Measurements from ENCODE around the gene ILDR1. TPM values are rescaled to one million over a fixed set of nuclear protein-coding genes. Genes with fewer than 3 reads are reported as not detected.
"Not testable (repeated sequence)": the region's sequence is repeated elsewhere in the genome, so short reads cannot be mapped to it uniquely, and the experiment has no call there.

Gene ILDR1
- total RNA-seq, 1 donor from 2014 or later = 6.9 TPM

- no peak for TF ChIP-seq CTCF (IDR thresholded peaks at IDR 0.05)
- intact Hi-C loops (cut with DNase I) = no loop called here
- no peaks in the 10 kb centered on the region for H3K27me3 ChIP-seq
- H3K4me1 ChIP-seq = no peaks in the 10 kb centered on the region
- no peak for DNase-seq
- no peaks in the 10 kb centered on the region for H3K9me3 ChIP-seq
- no peaks in the 10 kb centered on the region for H3K36me3 ChIP-seq
- peak; percentile 71 for ATAC-seq
- H3K27ac ChIP-seq = no peak overlapping the region
- no peak overlapping the region for H3K4me3 ChIP-seq
These were observed 41.9 kb upstream of the ILDR1 start for GRCh38 chr3:122063908-122064307.

- Histone ChIP-seq H3K27ac (no peak overlapping the region), H3K36me3 (no peaks in the 10 kb centered on the region), H3K4me3 (no peak overlapping the region), H3K9me3 (no peaks in the 10 kb centered on the region), H3K27me3 (no peaks in the 10 kb centered on the region), H3K4me1 (no peaks in the 10 kb centered on the region)
- no peak for TF ChIP-seq CTCF (IDR thresholded peaks at IDR 0.05)
- intact Hi-C loops (cut with DNase I) = no loop called here
- no peak for DNase-seq
- peak; percentile 72 for ATAC-seq
These were observed 38.1 kb upstream of the ILDR1 start for GRCh38 chr3:122060040-122060698.

GRCh38 chr3:122058294-122058693, 36.2 kb upstream of the ILDR1 start:
- Histone ChIP-seq H3K9me3 (no peaks in the 10 kb centered on the region), H3K4me3 (no peak overlapping the region), H3K27ac (no peak overlapping the region), H3K4me1 (no peaks in the 10 kb centered on the region), H3K27me3 (no peaks in the 10 kb centered on the region), H3K36me3 (no peaks in the 10 kb centered on the region)
- ATAC-seq (no peak), DNase-seq (no peak)
- intact Hi-C loops (cut with DNase I) = no loop called here
- no peak for TF ChIP-seq CTCF (IDR thresholded peaks at IDR 0.05)

- ATAC-seq (peak; percentile 55), DNase-seq (no peak)
- Histone ChIP-seq H3K9me3 (no peaks in the 10 kb centered on the region), H3K36me3 (no peaks in the 10 kb centered on the region), H3K27ac (no peak overlapping the region), H3K27me3 (no peaks in the 10 kb centered on the region), H3K4me1 (no peaks in the 10 kb centered on the region), H3K4me3 (no peak overlapping the region)
- intact Hi-C loops (cut with DNase I) = no loop called here
- TF ChIP-seq CTCF (IDR thresholded peaks at IDR 0.05) = no peak
These were observed 35.6 kb upstream of the ILDR1 start for GRCh38 chr3:122057671-122058070.

- Histone ChIP-seq H3K4me3 (peak within 1 kb of the TSS; percentile 25), H3K27ac (peak within 1 kb of the TSS; percentile 45), H3K9me3 (no peaks in the 10 kb centered on the region), H3K4me1 (no peaks in the 10 kb centered on the region), H3K27me3 (no peaks in the 10 kb centered on the region), H3K36me3 (no peaks in the 10 kb centered on the region)
- TF ChIP-seq CTCF (IDR thresholded peaks at IDR 0.05) = no peak
- DNase-seq (no peak), ATAC-seq (peak; percentile 82)
- intact Hi-C loops (cut with DNase I) = no loop called here
These were observed 33.2 kb upstream of the ILDR1 start, which contains the start of gene CD86 for GRCh38 chr3:122055215-122055614. Gene CD86 (plus strand): TSS chr3:122055362. CDS start chr3:122055490, 128 bp downstream.

DNA sequence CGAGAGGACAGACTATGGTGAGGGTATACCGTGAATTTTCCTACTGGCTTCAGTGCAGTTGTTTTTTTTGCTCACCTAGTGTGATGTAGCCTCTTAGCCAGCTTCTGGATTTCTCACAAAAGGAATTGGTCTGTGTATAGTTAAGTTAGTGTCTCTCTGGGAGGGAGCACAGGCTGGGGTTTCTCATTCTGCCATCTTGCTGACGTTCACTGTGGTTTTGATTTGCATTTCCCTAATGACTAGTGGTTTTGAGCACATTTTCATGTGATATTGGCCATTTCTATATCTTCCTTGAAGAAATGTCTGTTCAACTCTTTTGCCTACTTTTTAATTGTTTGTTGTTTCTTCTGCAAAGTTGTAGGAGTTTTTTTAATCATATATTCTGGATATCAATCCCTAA, 30.9 kb upstream of the ILDR1 start:
- TF ChIP-seq CTCF (IDR thresholded peaks at IDR 0.05) = no peak

DNA sequence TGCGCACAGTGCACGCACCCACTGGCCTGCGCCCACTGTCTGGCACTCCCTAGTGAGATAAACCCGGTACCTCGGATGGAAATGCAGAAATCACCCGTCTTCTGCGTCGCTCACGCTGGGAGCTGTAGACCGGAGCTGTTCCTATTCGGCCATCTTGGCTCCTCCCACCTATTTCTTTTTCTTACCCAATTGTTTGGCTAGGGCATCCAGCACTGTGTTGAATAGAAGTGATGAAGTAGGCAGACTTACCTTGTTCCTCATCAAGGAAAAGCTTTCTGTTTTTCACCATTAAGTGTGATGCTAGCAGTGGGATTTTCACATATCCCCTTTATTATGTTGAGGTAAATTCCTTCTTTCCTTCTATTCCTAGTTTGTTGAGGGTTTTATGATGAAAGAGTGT, 25.7 kb upstream of the ILDR1 start:
- DNase-seq; H3K36me3 ChIP-seq; H3K27ac ChIP-seq; H3K27me3 ChIP-seq; H3K4me1 ChIP-seq; H3K4me3 ChIP-seq; H3K9me3 ChIP-seq; ATAC-seq; intact Hi-C loops (cut with DNase I): not testable (repeated sequence)

More for the DNA sequence above, 30.9 kb upstream of the ILDR1 start:
- Histone ChIP-seq H3K4me1 (no peaks in the 10 kb centered on the region), H3K27me3 (no peaks in the 10 kb centered on the region), H3K36me3 (no peaks in the 10 kb centered on the region), H3K27ac (no peak overlapping the region), H3K9me3 (no peaks in the 10 kb centered on the region), H3K4me3 (no peak overlapping the region)
- no peak for ATAC-seq
- no peak for DNase-seq
- intact Hi-C loops (cut with DNase I) = no loop called here

GRCh38 chr3:122047296-122047695, 25.2 kb upstream of the ILDR1 start:
- H3K4me3 ChIP-seq; H3K27ac ChIP-seq; DNase-seq; H3K9me3 ChIP-seq; H3K36me3 ChIP-seq; H3K27me3 ChIP-seq; intact Hi-C loops (cut with DNase I); ATAC-seq; H3K4me1 ChIP-seq: not testable (repeated sequence)
